GM21786 (cell line): ENCODE data around the gene BGLAP.

Experiments
- ATAC-seq: cut with Tn5 transposase; IDR thresholded peaks from one replicate; pipeline ENCODE4 v1.9.1; 2021; ENCODE audit not compliant: unreplicated experiment

The BGLAP gene

GRCh38 chr1:156289857-156290256 lies 47.9 kb downstream of the BGLAP start:
- ATAC-seq: no peak

DNA sequence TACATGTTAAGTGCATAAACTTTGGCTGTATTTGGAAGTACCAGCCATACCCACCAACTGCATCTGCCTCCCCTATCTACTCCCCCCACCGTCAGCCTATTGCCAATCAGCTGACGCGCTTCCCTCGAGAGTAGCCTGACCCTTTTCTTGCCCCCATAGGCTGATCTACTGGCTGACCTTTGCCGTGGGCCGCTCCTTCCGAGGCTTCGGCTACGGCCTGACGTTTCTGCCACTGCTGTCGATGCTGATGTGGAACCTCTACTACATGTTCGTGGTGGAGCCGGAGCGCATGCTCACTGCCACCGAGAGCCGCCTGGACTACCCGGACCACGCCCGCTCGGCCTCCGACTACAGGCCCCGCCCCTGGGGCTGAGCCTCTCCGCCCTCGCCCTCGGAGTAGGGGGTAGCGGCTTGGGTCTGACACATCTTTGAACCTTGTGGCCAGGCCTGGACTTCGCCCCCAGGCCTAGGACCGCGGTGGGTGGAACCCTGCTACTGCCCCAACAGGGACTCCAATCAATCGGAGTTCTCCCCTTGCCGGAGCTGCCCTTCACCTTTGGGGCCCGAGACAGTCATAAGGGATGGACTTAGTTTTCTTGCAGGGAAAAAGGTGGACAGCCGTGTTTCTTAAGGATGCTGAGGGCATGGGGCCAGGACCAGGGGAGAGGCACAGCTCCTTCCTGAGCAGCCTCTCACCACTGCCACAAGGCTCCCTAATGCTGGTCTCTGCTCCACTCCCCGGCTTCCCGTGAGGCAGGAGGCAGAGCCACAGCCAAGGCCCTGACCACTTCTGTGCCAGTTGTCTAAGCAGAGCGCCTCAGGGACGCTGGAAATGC lies 49.5 kb downstream of the BGLAP start:
- ATAC-seq: no peak
